ENCODE data around the gene ZNF598.
A peak's percentile ranks its signal among the peaks of the same experiment; 100 is the strongest.

Gene ZNF598

DNA sequence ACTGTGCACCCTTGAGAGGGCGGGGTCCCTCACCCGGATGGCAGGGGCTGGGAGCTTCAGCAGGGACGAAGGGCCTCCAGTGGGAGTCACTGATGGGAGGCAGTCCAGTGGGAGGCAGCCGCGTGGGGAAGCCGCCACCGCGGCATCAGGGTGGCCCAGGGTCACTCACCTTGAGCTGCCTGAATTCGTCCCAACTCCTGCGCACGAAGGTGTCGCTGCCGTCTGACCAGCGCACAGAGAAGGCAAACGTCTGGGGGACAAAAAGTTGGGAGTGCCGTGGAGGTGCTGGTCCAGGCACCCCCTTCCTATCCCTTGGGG lies 28.9 kb downstream of the ZNF598 start:
- no peak overlapping the region for H3K9ac ChIP-seq (ENCODE audit: low read depth, low read length, poor library complexity)
- no peak overlapping the region for H2BK120ac ChIP-seq (ENCODE audit: low read depth, low read length)
- H2AFZ ChIP-seq (ENCODE audit: low read length): no peak overlapping the region
- no peak overlapping the region for H3K4me2 ChIP-seq (ENCODE audit: insufficient read depth, low read length, poor library complexity, severe bottlenecking)
- H3K4me3 ChIP-seq (ENCODE audit: low read length in 2 of 2): no peak overlapping the region
- no peak overlapping the region for H2BK5ac ChIP-seq (ENCODE audit: low read length)
- peak overlapping the region; percentile 49 for H2BK15ac ChIP-seq (ENCODE audit: low read length)
- no peak overlapping the region for H3K27ac ChIP-seq (replicated peaks; ENCODE audit: low read length)
- no peak overlapping the region for H3K18ac ChIP-seq (ENCODE audit: low read length)
- peak overlapping the region; percentile 73 for H2BK12ac ChIP-seq (ENCODE audit: low read length)
- WGBS, 2 donors (ENCODE audit: extremely low coverage in 2 of 2, insufficient read length in 2 of 2, insufficient replicate concordance in 1 of 2): no CpG with 5 or more reads among the region's 16 CpGs
- peaks cover 25 to 38% of the 10 kb centered on the region in 2 donors for H3K36me3 ChIP-seq (replicated peaks in 1 of 2; ENCODE audit: control insufficient read depth in 2 of 2, insufficient read depth in 2 of 2, low read length in 2 of 2)
- H3K4ac ChIP-seq (ENCODE audit: low read length): peak overlapping the region; percentile 76
- peaks cover 11% of the 10 kb centered on the region for H3K79me1 ChIP-seq (ENCODE audit: low read depth, low read length)
- peak overlapping the region; percentile 99 for H3K23ac ChIP-seq (ENCODE audit: low read depth, low read length, poor library complexity)
- H2AK5ac ChIP-seq (ENCODE audit: low read depth, low read length): peak overlapping the region; percentile 84
- H3K27me3 ChIP-seq (ENCODE audit: control insufficient read depth in 3 of 3, insufficient read depth in 3 of 3, low read depth in 1 of 3, low read length in 3 of 3): peaks cover 0 to 50% (median 18%) of the 10 kb centered on the region in 3 experiments
- peaks cover 17 to 31% of the 10 kb centered on the region in 2 donors for H3K4me1 ChIP-seq (ENCODE audit: control insufficient read depth in 2 of 2, insufficient read depth in 1 of 2, low read depth in 1 of 2, low read length in 2 of 2)
- no peaks in the 10 kb centered on the region for H3K9me3 ChIP-seq (replicated peaks in 1 of 2; ENCODE audit: control insufficient read depth in 2 of 2, insufficient read depth in 1 of 2, low read depth in 1 of 2, low read length in 2 of 2)
- H3K14ac ChIP-seq (ENCODE audit: low read length): no peak overlapping the region
- no peak overlapping the region for H4K91ac ChIP-seq (ENCODE audit: low read depth, low read length, poor library complexity)
- DNase-seq (ENCODE audit: low spot score): no peak
- no peak overlapping the region for H4K8ac ChIP-seq (ENCODE audit: low read depth, low read length)

DNA sequence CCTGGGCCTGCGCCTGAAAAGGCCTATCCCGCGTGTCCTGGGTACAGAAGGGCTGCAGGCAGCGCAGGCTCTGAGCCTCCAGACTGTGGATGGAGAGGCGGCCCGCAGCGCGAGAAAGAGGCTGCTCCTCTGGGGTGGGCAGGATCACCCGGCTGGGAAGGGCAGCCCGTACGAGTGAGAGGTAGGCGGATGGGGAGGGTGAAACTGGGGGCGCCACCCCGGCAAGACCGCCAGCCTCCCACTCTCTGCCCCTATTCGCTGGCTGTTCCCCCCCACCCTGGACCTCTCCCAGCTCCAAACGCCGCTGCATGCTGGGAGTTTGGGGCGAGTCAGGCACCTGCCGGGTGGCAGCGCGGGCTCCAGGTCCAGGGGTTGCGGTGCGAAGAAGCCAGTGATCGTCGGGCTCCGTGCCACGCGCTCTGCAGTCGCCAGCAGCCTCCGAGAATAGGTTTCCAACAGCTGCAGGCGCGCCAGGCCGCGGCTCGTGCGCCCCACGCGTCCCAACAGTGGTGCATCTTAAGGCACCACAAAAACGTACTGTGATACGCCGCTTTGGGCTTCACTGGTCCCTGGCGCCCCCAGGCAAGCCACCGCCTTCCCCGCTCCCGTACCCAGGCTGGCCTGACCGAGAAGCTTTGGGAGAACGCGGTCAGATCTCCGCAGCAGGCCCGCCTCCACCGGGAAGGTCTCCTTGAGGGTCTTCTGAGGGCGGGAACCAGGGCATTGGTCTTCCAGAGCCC lies 29.4 kb downstream of the ZNF598 start:
- Histone ChIP-seq H3K9ac (ENCODE audit: low read depth, low read length, poor library complexity) (peak overlapping the region; percentile 60), H4K8ac (ENCODE audit: low read depth, low read length) (peak overlapping the region; percentile 65), H3K14ac (ENCODE audit: low read length) (peak overlapping the region; percentile 56), H3K4ac (ENCODE audit: low read length) (peak overlapping the region; percentile 76), H3K9me3 (replicated peaks in 1 of 2; ENCODE audit: control insufficient read depth in 2 of 2, insufficient read depth in 1 of 2, low read depth in 1 of 2, low read length in 2 of 2) (no peaks in the 10 kb centered on the region), H3K23ac (ENCODE audit: low read depth, low read length, poor library complexity) (peak overlapping the region; percentile 99), H3K4me3 (ENCODE audit: low read length in 2 of 2) (peak overlapping the region in 1 of 2 donors; percentile 56), H2BK5ac (ENCODE audit: low read length) (peak overlapping the region; percentile 66), H3K4me1 (ENCODE audit: control insufficient read depth in 2 of 2, insufficient read depth in 1 of 2, low read depth in 1 of 2, low read length in 2 of 2) (peaks cover 14 to 29% of the 10 kb centered on the region in 2 donors), H3K36me3 (replicated peaks in 1 of 2; ENCODE audit: control insufficient read depth in 2 of 2, insufficient read depth in 2 of 2, low read length in 2 of 2) (peaks cover 26 to 38% of the 10 kb centered on the region in 2 donors), H3K4me2 (ENCODE audit: insufficient read depth, low read length, poor library complexity, severe bottlenecking) (peak overlapping the region; percentile 18), H2BK15ac (ENCODE audit: low read length) (peak overlapping the region; percentile 85), H3K27ac (replicated peaks; ENCODE audit: low read length) (no peak overlapping the region), H3K27me3 (ENCODE audit: control insufficient read depth in 3 of 3, insufficient read depth in 3 of 3, low read depth in 1 of 3, low read length in 3 of 3) (peaks cover 0 to 50% (median 18%) of the 10 kb centered on the region in 3 experiments), H2AK5ac (ENCODE audit: low read depth, low read length) (peak overlapping the region; percentile 84), H3K79me1 (ENCODE audit: low read depth, low read length) (peaks cover 10% of the 10 kb centered on the region), H2BK12ac (ENCODE audit: low read length) (peak overlapping the region; percentile 73), H2AFZ (ENCODE audit: low read length) (no peak overlapping the region), H2BK120ac (ENCODE audit: low read depth, low read length) (peak overlapping the region; percentile 94), H3K18ac (ENCODE audit: low read length) (peak overlapping the region; percentile 70), H4K91ac (ENCODE audit: low read depth, low read length, poor library complexity) (no peak overlapping the region)
- no CpG with 5 or more reads among the region's 53 CpGs for WGBS, 2 donors (ENCODE audit: extremely low coverage in 2 of 2, insufficient read length in 2 of 2, insufficient replicate concordance in 1 of 2)
- DNase-seq (ENCODE audit: low spot score): no peak

DNA sequence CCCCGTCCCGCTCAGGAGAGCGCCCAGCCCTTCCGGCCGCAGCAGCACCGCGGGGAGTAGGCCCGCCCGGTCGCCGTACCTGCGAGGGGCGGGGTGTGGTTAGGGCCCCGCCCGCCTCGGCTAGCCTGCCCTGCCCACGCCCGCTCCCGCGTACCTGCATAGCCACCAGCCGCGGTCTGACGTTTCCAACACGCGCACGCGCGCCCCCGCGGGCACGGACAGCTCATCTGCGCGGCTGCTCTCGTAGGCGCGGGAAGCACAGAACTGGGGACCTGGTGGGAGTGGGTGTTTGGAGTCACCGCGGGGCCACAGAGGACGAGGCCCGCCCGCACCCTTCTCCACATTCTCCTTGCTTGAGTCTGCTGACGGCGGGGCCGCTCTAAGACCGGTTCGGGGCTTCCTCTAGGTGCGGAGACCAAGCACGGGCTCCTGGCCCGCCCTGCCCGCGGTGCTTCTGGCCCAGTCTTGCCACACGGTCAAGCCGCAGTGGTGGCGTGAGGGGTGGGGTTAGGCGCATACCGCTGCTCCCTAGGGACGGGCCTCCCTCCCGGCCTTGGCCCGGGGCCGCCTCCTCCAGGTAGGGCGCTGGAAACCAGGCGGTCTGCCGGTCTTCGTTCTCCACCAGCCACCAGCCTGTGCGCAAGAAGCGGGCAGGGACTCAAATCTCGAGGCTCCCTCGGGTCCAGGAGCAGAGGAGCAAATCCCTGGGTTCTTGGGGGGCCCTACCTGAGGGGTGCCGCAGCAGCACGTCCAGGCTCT lies 30.2 kb downstream of the ZNF598 start:
- Histone ChIP-seq H3K4ac (ENCODE audit: low read length) (no peak overlapping the region), H2BK12ac (ENCODE audit: low read length) (peak overlapping the region; percentile 16), H3K27ac (replicated peaks; ENCODE audit: low read length) (no peak overlapping the region), H4K8ac (ENCODE audit: low read depth, low read length) (no peak overlapping the region), H3K79me1 (ENCODE audit: low read depth, low read length) (peaks cover 10% of the 10 kb centered on the region), H3K14ac (ENCODE audit: low read length) (peak overlapping the region; percentile 94), H3K4me1 (ENCODE audit: control insufficient read depth in 2 of 2, insufficient read depth in 1 of 2, low read depth in 1 of 2, low read length in 2 of 2) (peaks cover 10 to 24% of the 10 kb centered on the region in 2 donors), H2BK15ac (ENCODE audit: low read length) (peak overlapping the region; percentile 85), H3K27me3 (ENCODE audit: control insufficient read depth in 3 of 3, insufficient read depth in 3 of 3, low read depth in 1 of 3, low read length in 3 of 3) (peaks cover 0 to 50% (median 18%) of the 10 kb centered on the region in 3 experiments), H3K23ac (ENCODE audit: low read depth, low read length, poor library complexity) (peak overlapping the region; percentile 99), H2BK120ac (ENCODE audit: low read depth, low read length) (peak overlapping the region; percentile 94), H3K4me3 (ENCODE audit: low read length in 2 of 2) (peak overlapping the region in 1 of 2 donors; percentile 56), H2AFZ (ENCODE audit: low read length) (no peak overlapping the region), H2AK5ac (ENCODE audit: low read depth, low read length) (peak overlapping the region; percentile 75), H3K36me3 (replicated peaks in 1 of 2; ENCODE audit: control insufficient read depth in 2 of 2, insufficient read depth in 2 of 2, low read length in 2 of 2) (peaks cover 31 to 43% of the 10 kb centered on the region in 2 donors), H4K91ac (ENCODE audit: low read depth, low read length, poor library complexity) (no peak overlapping the region), H2BK5ac (ENCODE audit: low read length) (peak overlapping the region; percentile 66), H3K4me2 (ENCODE audit: insufficient read depth, low read length, poor library complexity, severe bottlenecking) (peak overlapping the region; percentile 23), H3K9me3 (replicated peaks in 1 of 2; ENCODE audit: control insufficient read depth in 2 of 2, insufficient read depth in 1 of 2, low read depth in 1 of 2, low read length in 2 of 2) (no peaks in the 10 kb centered on the region), H3K9ac (ENCODE audit: low read depth, low read length, poor library complexity) (peak overlapping the region; percentile 60), H3K18ac (ENCODE audit: low read length) (peak overlapping the region; percentile 70)
- no peak for DNase-seq (ENCODE audit: low spot score)
- WGBS, 2 donors (ENCODE audit: extremely low coverage in 2 of 2, insufficient read length in 2 of 2, insufficient replicate concordance in 1 of 2): no CpG with 5 or more reads among the region's 70 CpGs
